DND-41 (cell line): ENCODE measurements around the gene CACNA1E.

Experiments used
- ATAC-seq: fragments of 200-7000 bp; cut with Tn5 transposase; 3 replicates; pipeline ENCODE4 v1.9.1; 2021; ENCODE audit warnings: low read depth; ENCODE audit not compliant: insufficient read depth
- DNase-seq: peaks from one replicate; pipeline ENCODE4 v3.0.0-alpha.2; 2020
- H2AFZ ChIP-seq: 2 replicates; pipeline ENCODE4 v1.6.0; 2012; ENCODE audit warnings: low read depth, low read length
- H3K27ac ChIP-seq: 2 replicates; pipeline ENCODE4 v1.5.1; 2012; ENCODE audit warnings: low read length, inconsistent platforms
- H3K27me3 ChIP-seq: fragments of 200-600 bp; sonication (generic); 2 replicates; pipeline ENCODE4 v1.6.0; 2012; ENCODE audit warnings: low read length, mild to moderate bottlenecking, inconsistent platforms; ENCODE audit not compliant: insufficient read depth, poor library complexity
- H3K36me3 ChIP-seq: 2 replicates; pipeline ENCODE4 v1.5.1; 2012; ENCODE audit warnings: low read length, inconsistent platforms; ENCODE audit not compliant: insufficient read depth
- H3K4me1 ChIP-seq: 2 replicates; pipeline ENCODE4 v1.5.1; 2012; ENCODE audit warnings: mild to moderate bottlenecking, low read length; ENCODE audit not compliant: insufficient read depth
- H3K4me2 ChIP-seq: 2 replicates; pipeline ENCODE4 v1.6.0; 2012; ENCODE audit warnings: mild to moderate bottlenecking, moderate library complexity, low read length, inconsistent platforms; ENCODE audit not compliant: insufficient read depth
- H3K4me3 ChIP-seq, 2 experiments: fragments of 200-600 bp in 1 of 2; shearing (Covaris generic) in 1 of 2; 2 replicates each; pipeline ENCODE4 v1.5.1; 2012 to 2016; ENCODE audit warnings: inconsistent platforms in 2 of 2, low read length in 2 of 2, mild to moderate bottlenecking in 2 of 2, low read depth in 1 of 2, moderate library complexity in 1 of 2
- H3K79me2 ChIP-seq: 2 replicates; pipeline ENCODE4 v1.6.0; 2012; ENCODE audit warnings: low read length, inconsistent platforms; ENCODE audit not compliant: insufficient read depth
- H3K9ac ChIP-seq: 2 replicates; pipeline ENCODE4 v1.6.0; 2012; ENCODE audit warnings: low read depth, mild to moderate bottlenecking, inconsistent platforms, low read length, moderate library complexity
- H3K9me3 ChIP-seq: 2 replicates; pipeline ENCODE4 v1.5.1; 2012; ENCODE audit warnings: low read length, moderate library complexity, mild to moderate bottlenecking, inconsistent platforms; ENCODE audit not compliant: insufficient read depth, severe bottlenecking
- H4K20me1 ChIP-seq: 2 replicates; pipeline ENCODE4 v1.6.0; 2012; ENCODE audit warnings: low read length; ENCODE audit not compliant: insufficient read depth
- EZH2 ChIP-seq: IDR thresholded peaks from 3 replicates; pipeline ENCODE4 v1.6.1; 2012; ENCODE audit warnings: borderline replicate concordance, low read depth, mild to moderate bottlenecking, moderate library complexity, low read length, inconsistent platforms; ENCODE audit not compliant: severe bottlenecking
- TF ChIP-seq, protein P1 (sequence below): IDR thresholded peaks from 2 replicates; pipeline ENCODE4 v1.5.1; 2012; ENCODE audit warnings: borderline replicate concordance, low read length, moderate library complexity, mild to moderate bottlenecking; ENCODE audit not compliant: poor library complexity, severe bottlenecking; ENCODE audit errors: extremely low read depth

Gene CACNA1E

DNA sequence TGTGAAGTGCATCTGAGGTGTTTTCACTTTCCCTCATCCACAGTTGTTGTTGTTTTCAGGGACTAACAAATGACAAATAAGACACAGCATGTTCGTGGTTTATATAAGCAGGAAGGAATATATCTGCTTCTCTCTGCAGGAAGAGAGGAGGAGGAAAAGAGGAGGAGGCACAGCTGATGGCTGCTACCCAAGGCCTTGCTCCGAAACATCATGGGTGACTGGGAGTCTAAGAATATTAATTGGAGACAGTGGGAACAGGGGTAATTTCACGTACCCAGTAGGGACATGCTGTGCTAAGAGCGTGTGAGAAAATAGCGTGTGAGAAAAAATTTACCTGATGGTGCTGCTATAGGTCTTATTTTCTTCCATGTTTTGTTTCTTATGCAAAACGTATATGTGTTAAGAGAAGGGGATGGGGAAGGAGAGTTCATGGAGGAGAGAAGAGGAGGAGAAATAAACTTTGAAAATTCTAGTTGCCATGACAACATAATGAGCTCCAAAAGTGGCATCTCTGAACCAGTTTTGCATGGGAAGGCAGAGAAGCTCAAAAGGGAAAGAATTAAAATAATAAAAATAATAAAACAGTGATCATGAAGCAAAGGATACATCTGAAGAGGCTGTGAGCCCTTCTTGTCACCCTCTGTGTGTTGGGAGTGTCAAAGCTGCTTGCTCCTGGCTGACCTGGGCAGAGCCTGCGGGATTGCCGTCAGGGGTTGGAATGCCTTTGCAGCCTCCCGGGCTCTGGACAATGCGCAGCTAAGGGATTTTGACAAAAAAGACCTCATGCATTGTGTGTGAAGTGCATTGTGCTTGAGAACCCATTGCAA is 192.0 kb downstream of the CACNA1E start:
- H3K9ac ChIP-seq, result no peak overlapping the region
- no peaks in the 10 kb centered on the region for H4K20me1 ChIP-seq
- no peaks in the 10 kb centered on the region for H3K79me2 ChIP-seq
- no peak overlapping the region for H3K4me2 ChIP-seq
- ATAC-seq (no peak), DNase-seq (no peak)
- peaks cover 22% of the 10 kb centered on the region for H3K27me3 ChIP-seq
- H3K27ac ChIP-seq, result no peak overlapping the region
- no peak for TF ChIP-seq EZH2
- TF ChIP-seq, protein P1, sequence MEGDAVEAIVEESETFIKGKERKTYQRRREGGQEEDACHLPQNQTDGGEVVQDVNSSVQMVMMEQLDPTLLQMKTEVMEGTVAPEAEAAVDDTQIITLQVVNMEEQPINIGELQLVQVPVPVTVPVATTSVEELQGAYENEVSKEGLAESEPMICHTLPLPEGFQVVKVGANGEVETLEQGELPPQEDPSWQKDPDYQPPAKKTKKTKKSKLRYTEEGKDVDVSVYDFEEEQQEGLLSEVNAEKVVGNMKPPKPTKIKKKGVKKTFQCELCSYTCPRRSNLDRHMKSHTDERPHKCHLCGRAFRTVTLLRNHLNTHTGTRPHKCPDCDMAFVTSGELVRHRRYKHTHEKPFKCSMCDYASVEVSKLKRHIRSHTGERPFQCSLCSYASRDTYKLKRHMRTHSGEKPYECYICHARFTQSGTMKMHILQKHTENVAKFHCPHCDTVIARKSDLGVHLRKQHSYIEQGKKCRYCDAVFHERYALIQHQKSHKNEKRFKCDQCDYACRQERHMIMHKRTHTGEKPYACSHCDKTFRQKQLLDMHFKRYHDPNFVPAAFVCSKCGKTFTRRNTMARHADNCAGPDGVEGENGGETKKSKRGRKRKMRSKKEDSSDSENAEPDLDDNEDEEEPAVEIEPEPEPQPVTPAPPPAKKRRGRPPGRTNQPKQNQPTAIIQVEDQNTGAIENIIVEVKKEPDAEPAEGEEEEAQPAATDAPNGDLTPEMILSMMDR, result no peak
- no peak overlapping the region for H2AFZ ChIP-seq
- no peaks in the 10 kb centered on the region for H3K36me3 ChIP-seq
- H3K4me3 ChIP-seq, result no peak overlapping the region
- H3K9me3 ChIP-seq, result no peaks in the 10 kb centered on the region
- H3K4me1 ChIP-seq, result no peaks in the 10 kb centered on the region

DNA sequence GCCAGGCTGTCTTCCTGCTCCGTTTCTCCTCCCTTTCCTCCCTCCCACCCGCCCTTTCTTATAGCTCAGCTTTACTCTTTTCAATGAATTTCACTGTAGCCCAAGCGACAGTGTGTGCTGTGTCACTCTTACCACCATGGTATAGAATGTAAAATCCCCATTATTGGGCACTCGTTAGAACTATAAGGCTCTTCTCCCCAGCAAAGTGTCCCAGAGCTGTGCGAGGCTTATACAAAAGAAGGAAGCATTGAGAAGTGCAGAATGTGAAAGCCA is 192.5 kb downstream of the CACNA1E start:
- Histone ChIP-seq H3K9me3 (no peaks in the 10 kb centered on the region), H3K4me3 (no peak overlapping the region), H3K36me3 (no peaks in the 10 kb centered on the region), H3K27ac (no peak overlapping the region), H4K20me1 (no peaks in the 10 kb centered on the region), H2AFZ (no peak overlapping the region), H3K27me3 (peaks cover 25% of the 10 kb centered on the region), H3K79me2 (no peaks in the 10 kb centered on the region), H3K9ac (no peak overlapping the region), H3K4me2 (no peak overlapping the region), H3K4me1 (no peaks in the 10 kb centered on the region)
- DNase-seq (no peak), ATAC-seq (no peak)
- no peak for TF ChIP-seq EZH2
- TF ChIP-seq, protein P1, result no peak

DNA sequence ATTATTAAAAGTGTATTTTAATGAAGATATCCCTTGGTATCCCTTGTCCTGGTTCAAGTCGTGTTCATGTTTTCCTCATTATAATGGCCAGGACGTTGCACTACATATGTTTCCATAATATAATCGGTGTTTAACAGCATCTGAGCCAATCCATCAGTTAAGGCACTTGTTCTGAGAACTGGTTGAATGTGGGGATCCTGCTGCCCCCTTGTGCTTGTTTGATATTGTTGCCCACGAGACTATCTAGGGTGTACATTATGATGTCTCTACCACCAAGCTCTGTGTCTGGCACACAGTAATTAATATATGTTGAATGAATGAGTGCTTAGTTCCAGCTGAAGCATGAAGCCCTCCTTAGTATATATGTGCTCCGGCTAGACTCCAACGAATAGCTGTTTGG is 193.0 kb downstream of the CACNA1E start:
- Histone ChIP-seq H3K9me3 (no peaks in the 10 kb centered on the region), H4K20me1 (no peaks in the 10 kb centered on the region), H3K27me3 (peaks cover 25% of the 10 kb centered on the region), H3K4me1 (no peaks in the 10 kb centered on the region), H3K79me2 (no peaks in the 10 kb centered on the region), H3K36me3 (no peaks in the 10 kb centered on the region), H3K4me2 (no peak overlapping the region), H3K9ac (no peak overlapping the region), H3K27ac (no peak overlapping the region), H3K4me3 (no peak overlapping the region), H2AFZ (no peak overlapping the region)
- DNase-seq (peak; percentile 10), ATAC-seq (no peak)
- TF ChIP-seq, protein P1, result peak; percentile 56
- TF ChIP-seq EZH2, result no peak
